ENCODE data around the gene ACTN4.

Gene ACTN4

DNA sequence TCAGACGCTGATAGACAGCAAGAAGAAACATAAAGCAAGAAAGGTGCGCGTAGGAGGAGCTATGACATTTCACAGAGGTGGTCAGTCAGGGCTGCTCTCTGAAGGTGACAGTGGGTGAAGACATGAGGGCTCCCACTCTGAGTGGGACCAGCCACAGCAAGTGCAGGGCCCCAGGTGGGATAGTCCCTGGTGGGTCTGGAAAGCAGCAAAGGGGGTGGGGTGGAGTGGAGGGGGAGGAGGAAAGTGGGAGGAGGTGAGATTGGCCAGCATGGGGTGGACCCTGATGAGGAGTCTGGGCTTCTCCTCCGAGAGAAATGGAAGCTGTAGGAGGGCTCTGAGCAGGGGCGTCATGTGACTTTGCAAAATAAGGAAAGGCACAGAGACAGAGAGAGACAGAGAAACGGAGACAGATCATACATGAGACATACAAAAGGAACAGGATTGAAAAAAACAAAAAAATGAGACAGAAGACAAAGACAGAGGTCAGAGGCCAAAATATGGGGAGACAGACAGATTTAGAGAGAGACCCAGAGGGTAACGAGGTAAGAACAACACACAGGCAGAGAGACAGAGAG is 32.4 kb upstream of the ACTN4 start:
- Histone ChIP-seq H3K79me2 (ENCODE audit: control insufficient read depth, insufficient read depth, low read length) (peaks cover 11% of the 10 kb centered on the region), H3K4me2 (ENCODE audit: low read length) (no peak overlapping the region), H3K9ac (ENCODE audit: low read length) (peak overlapping the region; percentile 24), H2BK15ac (replicated peaks; ENCODE audit: low read depth) (no peak overlapping the region), H3K18ac (ENCODE audit: low read length) (no peak overlapping the region), H3K4me1 (ENCODE audit: control insufficient read depth, low read depth, low read length) (peaks cover 7% of the 10 kb centered on the region), H3K79me1 (ENCODE audit: low read length) (peaks cover 10% of the 10 kb centered on the region), H2BK5ac (ENCODE audit: low read length) (no peak overlapping the region), H3K56ac (ENCODE audit: low read length) (peak overlapping the region; percentile 69), H3K23ac (ENCODE audit: low read length) (no peak overlapping the region), H3K36me3 (ENCODE audit: control insufficient read depth, insufficient read depth, low read length) (no peaks in the 10 kb centered on the region), H4K5ac (ENCODE audit: low read length) (peak overlapping the region; percentile 59), H3K4ac (ENCODE audit: low read depth, low read length) (no peak overlapping the region), H3K4me3 (ENCODE audit: low read length) (no peak overlapping the region), H2BK120ac (ENCODE audit: low read depth, low read length) (no peak overlapping the region), H3K27me3 (ENCODE audit: insufficient read depth, low read length, poor library complexity) (no peaks in the 10 kb centered on the region), H2AK5ac (ENCODE audit: low read length) (no peak overlapping the region), H4K8ac (ENCODE audit: low read depth, low read length) (no peak overlapping the region), H3K27ac (ENCODE audit: low read depth, low read length) (no peak overlapping the region)
- DNase-seq, result no peak
- no CpG with 5 or more reads among the region's 7 CpGs for WGBS (ENCODE audit: extremely low coverage, insufficient coverage, low lambda C conversion rate)

DNA sequence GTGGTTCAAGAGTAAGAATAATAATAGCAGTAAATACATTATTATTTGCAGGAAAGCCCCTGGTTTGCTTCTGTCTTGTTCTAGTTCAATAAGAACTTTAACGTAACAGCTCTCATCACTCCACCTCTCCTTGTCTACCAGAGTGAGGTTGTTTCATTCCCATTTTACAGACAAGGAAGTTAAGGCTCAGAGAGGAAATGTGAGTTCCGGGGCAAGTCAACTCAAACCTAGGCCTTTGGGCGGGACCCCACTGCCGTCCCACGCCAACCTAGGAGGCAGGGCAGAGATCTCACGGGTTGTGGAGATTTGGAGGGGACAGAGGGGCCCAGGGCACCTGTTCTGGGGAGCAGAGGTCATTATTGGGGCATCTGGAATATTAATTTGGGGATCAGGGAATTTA is 31.2 kb upstream of the ACTN4 start:
- no peak for DNase-seq
- Histone ChIP-seq H3K4me3 (ENCODE audit: low read length) (no peak overlapping the region), H2BK120ac (ENCODE audit: low read depth, low read length) (no peak overlapping the region), H3K18ac (ENCODE audit: low read length) (no peak overlapping the region), H3K4me2 (ENCODE audit: low read length) (no peak overlapping the region), H3K79me2 (ENCODE audit: control insufficient read depth, insufficient read depth, low read length) (peaks cover 15% of the 10 kb centered on the region), H3K4me1 (ENCODE audit: control insufficient read depth, low read depth, low read length) (peaks cover 7% of the 10 kb centered on the region), H3K27me3 (ENCODE audit: insufficient read depth, low read length, poor library complexity) (no peaks in the 10 kb centered on the region), H3K56ac (ENCODE audit: low read length) (no peak overlapping the region), H3K23ac (ENCODE audit: low read length) (no peak overlapping the region), H3K4ac (ENCODE audit: low read depth, low read length) (no peak overlapping the region), H4K8ac (ENCODE audit: low read depth, low read length) (no peak overlapping the region), H3K9ac (ENCODE audit: low read length) (no peak overlapping the region), H2BK5ac (ENCODE audit: low read length) (no peak overlapping the region), H3K36me3 (ENCODE audit: control insufficient read depth, insufficient read depth, low read length) (peaks cover 2% of the 10 kb centered on the region), H2AK5ac (ENCODE audit: low read length) (no peak overlapping the region), H3K27ac (ENCODE audit: low read depth, low read length) (no peak overlapping the region), H2BK15ac (replicated peaks; ENCODE audit: low read depth) (no peak overlapping the region), H4K5ac (ENCODE audit: low read length) (no peak overlapping the region), H3K79me1 (ENCODE audit: low read length) (peaks cover 12% of the 10 kb centered on the region)
- no CpG with 5 or more reads among the region's 6 CpGs for WGBS (ENCODE audit: extremely low coverage, insufficient coverage, low lambda C conversion rate)

DNA sequence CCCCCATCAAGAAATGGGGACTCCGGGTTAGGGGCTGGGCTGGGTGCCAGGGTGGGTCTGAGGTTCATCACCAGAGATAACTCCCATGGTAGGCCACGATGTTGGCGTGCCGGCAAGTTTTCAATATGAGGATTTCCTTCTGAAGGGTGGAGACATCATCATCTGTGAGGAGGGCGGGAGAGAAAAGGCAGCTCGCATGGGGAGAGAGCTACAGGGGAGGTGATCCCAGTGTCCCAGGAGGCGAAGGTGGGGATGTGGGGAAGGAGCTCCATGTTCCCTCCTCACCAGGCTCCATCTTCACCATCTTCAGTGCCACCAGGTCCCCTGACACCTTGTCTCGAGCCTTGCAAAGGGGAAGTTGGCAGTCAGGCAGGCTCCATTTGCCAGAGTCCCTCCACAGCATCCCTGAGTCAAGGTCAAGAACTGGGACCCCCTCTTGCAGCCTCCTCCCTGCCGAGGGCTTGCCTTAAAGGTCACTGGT is 30.1 kb upstream of the ACTN4 start:
- no peak overlapping the region for H2BK15ac ChIP-seq (replicated peaks; ENCODE audit: low read depth)
- no peak overlapping the region for H2BK120ac ChIP-seq (ENCODE audit: low read depth, low read length)
- no peak overlapping the region for H3K4me3 ChIP-seq (ENCODE audit: low read length)
- no peak overlapping the region for H3K27ac ChIP-seq (ENCODE audit: low read depth, low read length)
- no peaks in the 10 kb centered on the region for H3K27me3 ChIP-seq (ENCODE audit: insufficient read depth, low read length, poor library complexity)
- H3K23ac ChIP-seq (ENCODE audit: low read length), result no peak overlapping the region
- DNase-seq, result no peak
- H3K4me2 ChIP-seq (ENCODE audit: low read length), result no peak overlapping the region
- H4K5ac ChIP-seq (ENCODE audit: low read length), result no peak overlapping the region
- peaks cover 12% of the 10 kb centered on the region for H3K79me1 ChIP-seq (ENCODE audit: low read length)
- H3K4ac ChIP-seq (ENCODE audit: low read depth, low read length), result no peak overlapping the region
- no peak overlapping the region for H2AK5ac ChIP-seq (ENCODE audit: low read length)
- H2BK5ac ChIP-seq (ENCODE audit: low read length), result no peak overlapping the region
- H3K79me2 ChIP-seq (ENCODE audit: control insufficient read depth, insufficient read depth, low read length), result peaks cover 15% of the 10 kb centered on the region
- peaks cover 7% of the 10 kb centered on the region for H3K4me1 ChIP-seq (ENCODE audit: control insufficient read depth, low read depth, low read length)
- no CpG with 5 or more reads among the region's 9 CpGs for WGBS (ENCODE audit: extremely low coverage, insufficient coverage, low lambda C conversion rate)
- no peak overlapping the region for H3K18ac ChIP-seq (ENCODE audit: low read length)
- no peak overlapping the region for H4K8ac ChIP-seq (ENCODE audit: low read depth, low read length)
- H3K56ac ChIP-seq (ENCODE audit: low read length), result no peak overlapping the region
- H3K36me3 ChIP-seq (ENCODE audit: control insufficient read depth, insufficient read depth, low read length), result peaks cover 2% of the 10 kb centered on the region
- H3K9ac ChIP-seq (ENCODE audit: low read length), result no peak overlapping the region

DNA sequence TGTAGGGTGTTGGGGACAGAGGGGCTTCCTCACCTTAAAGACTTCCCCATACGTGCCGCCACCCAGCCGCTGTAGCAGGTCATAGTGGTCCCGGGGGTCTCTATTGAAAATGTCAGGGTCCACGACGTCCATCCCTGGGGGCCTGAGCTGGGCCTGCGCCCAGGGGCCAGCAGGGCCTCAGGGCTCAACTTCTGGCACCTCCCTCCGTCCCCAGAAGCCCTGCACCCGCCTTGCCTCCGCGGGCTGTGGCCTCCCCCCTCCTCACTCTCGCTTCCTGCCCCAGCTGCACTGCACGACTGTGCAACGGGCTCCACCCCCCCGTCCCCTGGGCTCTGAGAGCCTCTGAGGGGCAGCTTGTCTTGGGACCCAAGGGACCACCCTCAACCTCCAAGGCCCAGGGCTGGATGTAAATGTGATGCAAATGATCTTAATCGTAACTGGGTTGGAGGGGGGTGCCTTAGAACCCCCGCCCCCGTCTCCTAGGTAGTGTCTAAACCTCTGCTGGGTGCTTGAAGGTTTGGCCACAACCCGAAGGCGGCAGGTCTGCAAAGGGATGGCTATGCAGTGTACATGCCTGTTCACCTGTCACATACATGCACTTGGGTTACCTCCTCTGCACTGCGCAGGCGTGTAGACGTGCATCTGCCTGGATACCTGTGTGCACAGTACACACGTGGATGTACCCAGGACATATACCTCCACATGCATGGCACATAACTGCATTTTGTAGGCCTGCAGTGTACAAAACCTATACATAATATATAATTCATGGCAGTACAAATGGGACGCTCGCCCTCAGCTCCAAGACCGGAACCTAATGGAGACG is 29.5 kb upstream of the ACTN4 start, which contains the start of gene MAP4K1:
MAP4K1 (minus strand) TSS at position 190 of the 826 bp plus-strand sequence; CDS start at position 132, 58 bp downstream.
- no peak within 1 kb of the TSS for H3K23ac ChIP-seq (ENCODE audit: low read length)
- no CpG with 5 or more reads among the region's 28 CpGs for WGBS (ENCODE audit: extremely low coverage, insufficient coverage, low lambda C conversion rate)
- H4K5ac ChIP-seq (ENCODE audit: low read length), result no peak within 1 kb of the TSS
- peak within 1 kb of the TSS; percentile 41 for H2BK5ac ChIP-seq (ENCODE audit: low read length)
- no peaks in the 10 kb centered on the region for H3K27me3 ChIP-seq (ENCODE audit: insufficient read depth, low read length, poor library complexity)
- no peak for DNase-seq
- no peak within 1 kb of the TSS for H2BK15ac ChIP-seq (replicated peaks; ENCODE audit: low read depth)
- peak within 1 kb of the TSS; percentile 81 for H3K4ac ChIP-seq (ENCODE audit: low read depth, low read length)
- H3K27ac ChIP-seq (ENCODE audit: low read depth, low read length), result peak within 1 kb of the TSS; percentile 28
- peaks cover 7% of the 10 kb centered on the region for H3K4me1 ChIP-seq (ENCODE audit: control insufficient read depth, low read depth, low read length)
- peak within 1 kb of the TSS; percentile 99 for H3K56ac ChIP-seq (ENCODE audit: low read length)
- H3K9ac ChIP-seq (ENCODE audit: low read length), result peak within 1 kb of the TSS; percentile 98
- H3K4me3 ChIP-seq (ENCODE audit: low read length), result peak within 1 kb of the TSS; percentile 59
- H3K4me2 ChIP-seq (ENCODE audit: low read length), result peak within 1 kb of the TSS; percentile 77
- H2BK120ac ChIP-seq (ENCODE audit: low read depth, low read length), result no peak within 1 kb of the TSS
- H3K79me1 ChIP-seq (ENCODE audit: low read length), result peaks cover 12% of the 10 kb centered on the region
- peak within 1 kb of the TSS; percentile 88 for H2AK5ac ChIP-seq (ENCODE audit: low read length)
- peaks cover 15% of the 10 kb centered on the region for H3K79me2 ChIP-seq (ENCODE audit: control insufficient read depth, insufficient read depth, low read length)
- H3K36me3 ChIP-seq (ENCODE audit: control insufficient read depth, insufficient read depth, low read length), result peaks cover 2% of the 10 kb centered on the region
- peak within 1 kb of the TSS; percentile 32 for H3K18ac ChIP-seq (ENCODE audit: low read length)
- no peak within 1 kb of the TSS for H4K8ac ChIP-seq (ENCODE audit: low read depth, low read length)

DNA sequence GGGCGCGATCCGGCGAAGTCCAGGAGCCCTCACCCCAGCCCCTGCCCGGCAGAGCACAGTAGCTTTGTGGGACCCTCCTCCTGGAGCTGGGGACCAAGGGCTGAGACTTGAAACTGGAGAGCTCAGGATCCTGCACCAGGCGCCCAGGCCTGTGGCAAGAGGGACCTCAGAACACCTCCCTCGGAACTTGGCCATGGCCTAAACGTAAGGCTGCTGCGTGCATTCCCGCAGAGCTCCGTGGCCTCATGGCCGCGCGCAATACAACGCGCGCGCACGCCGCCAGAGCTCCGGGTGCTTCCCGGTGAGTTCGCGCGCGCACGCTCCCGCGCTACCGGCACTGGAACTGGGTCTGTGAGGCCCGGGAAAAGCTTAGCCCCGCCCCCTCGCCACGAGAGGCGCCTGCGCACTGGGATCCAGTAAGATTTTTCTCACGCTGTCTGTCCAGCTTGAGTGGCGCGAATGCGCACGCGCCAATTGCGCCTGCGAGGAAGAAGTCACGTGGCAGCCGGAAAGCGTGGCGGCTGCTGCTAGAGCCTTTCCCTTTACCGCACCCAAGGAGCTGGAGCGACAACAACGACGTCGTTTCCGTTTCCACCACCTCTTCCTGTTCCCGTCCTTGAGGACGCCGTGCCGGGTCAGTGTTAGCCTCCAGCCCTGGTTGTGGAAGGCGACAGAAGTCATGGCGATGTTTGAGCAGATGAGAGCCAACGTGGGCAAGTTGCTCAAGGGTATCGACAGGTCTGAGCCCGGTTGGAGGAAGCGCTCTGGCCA is 28.7 kb upstream of the ACTN4 start, which contains the start of gene EIF3K:
EIF3K (plus strand) TSS at position 599 of the 771 bp plus-strand sequence; CDS start at position 680, 81 bp downstream.
- Histone ChIP-seq H3K79me1 (ENCODE audit: low read length) (peaks cover 12% of the 10 kb centered on the region), H3K27ac (ENCODE audit: low read depth, low read length) (peak within 1 kb of the TSS; percentile 28), H3K4me2 (ENCODE audit: low read length) (peak within 1 kb of the TSS; percentile 100), H3K4me1 (ENCODE audit: control insufficient read depth, low read depth, low read length) (peaks cover 7% of the 10 kb centered on the region), H3K4ac (ENCODE audit: low read depth, low read length) (peak within 1 kb of the TSS; percentile 81), H2BK5ac (ENCODE audit: low read length) (peak within 1 kb of the TSS; percentile 86), H3K27me3 (ENCODE audit: insufficient read depth, low read length, poor library complexity) (no peaks in the 10 kb centered on the region), H2BK120ac (ENCODE audit: low read depth, low read length) (no peak within 1 kb of the TSS), H3K23ac (ENCODE audit: low read length) (no peak within 1 kb of the TSS), H3K9ac (ENCODE audit: low read length) (peak within 1 kb of the TSS; percentile 100), H3K4me3 (ENCODE audit: low read length) (peak within 1 kb of the TSS; percentile 99), H4K8ac (ENCODE audit: low read depth, low read length) (no peak within 1 kb of the TSS), H2BK15ac (replicated peaks; ENCODE audit: low read depth) (no peak within 1 kb of the TSS), H3K36me3 (ENCODE audit: control insufficient read depth, insufficient read depth, low read length) (peaks cover 4% of the 10 kb centered on the region), H3K18ac (ENCODE audit: low read length) (peak within 1 kb of the TSS; percentile 32), H3K56ac (ENCODE audit: low read length) (peak within 1 kb of the TSS; percentile 99), H3K79me2 (ENCODE audit: control insufficient read depth, insufficient read depth, low read length) (peaks cover 15% of the 10 kb centered on the region), H2AK5ac (ENCODE audit: low read length) (peak within 1 kb of the TSS; percentile 88), H4K5ac (ENCODE audit: low read length) (no peak within 1 kb of the TSS)
- no CpG with 5 or more reads among the region's 64 CpGs for WGBS (ENCODE audit: extremely low coverage, insufficient coverage, low lambda C conversion rate)
- peak; percentile 99 for DNase-seq
